Left lobe of liver (tissue), 2 donors: ENCODE data around the gene UHRF2. TPM values are rescaled to one million over a fixed set of nuclear protein-coding genes. Genes with fewer than 3 reads are reported as not detected.
"Not testable (repeated sequence)": the region's sequence is repeated elsewhere in the genome, so short reads cannot be mapped to it uniquely, and the experiment has no call there.

Experiments
- ATAC-seq: fragments of 200-7000 bp; cut with Tn5 transposase; one replicate; pipeline ENCODE4 v1.9.1; 2020; ENCODE audit warnings: mild to moderate bottlenecking, moderate library complexity
- DNase-seq: peaks from one replicate; pipeline ENCODE4 v3.0.0-alpha.2; 2020; ENCODE audit warnings: low spot score
- total RNA-seq: library from RNA; stranded (reverse); gene quantifications from one replicate; pipeline ENCODE4 v1.2.1, GENCODE V29; 2021
- donor health status: DM: no; HTN: no; CAD: no; lungs with moderate emphysema.
- donor health status: DM: no; HTN: yes; CAD: no.

Gene UHRF2
- total RNA-seq, 1 donor from 2014 or later: 12.6 TPM

DNA sequence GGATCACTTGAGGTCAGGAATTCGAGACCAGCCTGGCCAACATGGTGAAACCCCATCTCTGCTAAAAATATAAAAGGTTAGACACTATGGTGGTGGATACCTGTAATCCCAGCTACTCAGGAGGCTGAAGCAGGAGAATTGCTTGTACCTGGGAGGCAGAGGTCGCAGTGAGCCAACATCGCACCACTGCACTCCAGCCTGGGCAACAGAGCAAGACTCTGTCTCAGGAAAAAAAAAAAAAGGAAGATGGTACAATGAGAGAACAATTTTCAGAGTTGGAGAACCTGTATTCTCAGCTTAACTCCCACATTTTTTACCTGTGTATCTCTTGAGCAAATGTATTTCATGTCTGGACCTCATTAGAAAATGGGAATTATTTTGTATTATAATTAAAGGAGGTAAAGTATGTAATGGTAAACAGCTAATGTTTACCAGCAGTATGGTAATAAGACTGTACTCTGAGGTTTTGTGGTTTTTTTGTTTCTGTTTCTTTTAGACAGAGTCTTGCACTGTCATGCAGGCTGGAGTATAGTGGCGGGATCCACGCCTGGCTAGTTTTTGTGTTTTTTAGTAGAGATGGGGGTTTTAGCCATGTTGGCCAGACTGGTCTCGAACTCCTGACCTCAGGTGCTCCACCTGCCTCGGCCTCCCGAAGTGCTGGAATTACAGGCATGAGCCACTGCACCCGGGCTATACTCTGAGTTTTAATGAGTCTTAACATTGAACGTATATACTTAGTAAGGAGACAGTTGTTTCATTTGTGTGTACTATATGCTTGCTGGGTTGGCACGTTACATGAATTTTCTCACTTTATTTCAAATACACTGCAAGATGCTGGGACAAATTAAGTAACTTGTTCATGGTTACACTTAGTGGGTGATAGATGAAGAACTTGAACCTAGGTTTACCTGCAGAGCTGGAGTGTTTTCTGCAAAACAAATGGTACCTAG lies 16.2 kb downstream of the UHRF2 start:
- ATAC-seq (no peak), DNase-seq (no peak)

DNA sequence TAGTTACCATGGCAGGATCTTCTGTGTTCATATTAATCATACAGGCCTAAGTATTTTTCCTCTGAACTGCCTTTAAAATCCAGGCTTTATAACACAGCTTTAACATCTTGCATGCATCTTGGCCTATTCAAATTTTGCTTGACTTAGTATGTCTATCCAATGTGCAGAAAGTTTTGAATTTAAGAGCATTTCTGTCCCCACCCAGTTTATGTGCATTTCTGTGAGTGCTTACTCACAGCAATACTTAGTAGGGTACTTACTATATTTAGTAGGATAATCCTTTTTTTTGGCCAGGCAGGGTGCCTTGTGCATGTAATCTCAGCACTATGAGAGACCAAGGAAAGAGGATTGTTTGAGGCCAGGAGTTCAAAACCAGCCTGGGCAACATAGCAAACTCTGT lies 18.0 kb downstream of the UHRF2 start:
- ATAC-seq: no peak
- DNase-seq: no peak

DNA sequence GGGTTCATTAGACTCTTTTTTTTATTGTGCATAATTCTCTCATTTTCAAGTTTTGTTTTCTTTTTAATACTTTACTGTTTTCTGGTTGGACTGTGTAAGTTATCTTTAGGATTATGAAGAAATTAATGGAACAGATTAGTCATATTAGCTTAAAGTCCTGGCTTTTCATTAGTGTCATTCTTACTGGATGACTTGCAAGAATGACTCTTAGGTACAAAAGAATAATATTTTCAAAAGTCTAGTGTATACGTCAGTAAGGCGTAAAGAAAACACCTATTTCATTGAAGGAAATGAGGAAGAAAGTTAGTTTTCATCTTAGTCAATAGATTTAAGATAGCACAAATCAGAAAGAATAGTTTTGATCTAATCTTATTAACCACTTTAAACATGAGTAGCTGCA lies 20.4 kb downstream of the UHRF2 start:
- ATAC-seq (no peak), DNase-seq (no peak)

DNA sequence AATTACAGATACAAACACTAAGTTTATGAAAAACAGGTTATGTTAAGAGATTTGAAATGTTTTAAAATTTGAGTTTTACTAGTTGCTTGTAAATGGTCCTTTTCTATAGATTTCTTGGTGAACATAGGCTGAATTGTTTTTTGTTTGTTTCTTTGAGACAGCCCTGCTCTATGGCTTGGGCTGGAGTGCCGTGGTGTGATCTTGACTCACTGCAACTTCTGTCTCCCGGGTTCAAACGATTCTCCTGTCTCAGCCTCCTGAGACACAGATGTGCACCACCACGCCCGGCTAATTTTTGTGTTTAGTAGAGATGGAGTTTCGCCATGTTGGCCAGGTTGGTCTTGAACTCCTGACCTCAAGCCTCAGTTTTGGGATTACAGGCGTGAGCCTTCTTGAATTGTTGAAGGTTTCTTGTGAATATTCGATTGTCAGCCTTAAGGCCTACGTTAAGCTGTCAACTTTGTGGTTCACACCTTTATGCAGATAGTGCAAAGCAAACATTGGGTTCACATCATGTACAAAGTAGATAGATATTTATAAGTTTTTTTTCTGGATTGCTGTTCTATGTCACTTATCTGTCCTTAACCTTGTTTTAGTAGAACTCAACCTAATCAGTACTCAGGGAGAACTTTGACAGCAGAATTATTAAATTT lies 26.2 kb downstream of the UHRF2 start:
- ATAC-seq (no peak), DNase-seq (no peak)

DNA sequence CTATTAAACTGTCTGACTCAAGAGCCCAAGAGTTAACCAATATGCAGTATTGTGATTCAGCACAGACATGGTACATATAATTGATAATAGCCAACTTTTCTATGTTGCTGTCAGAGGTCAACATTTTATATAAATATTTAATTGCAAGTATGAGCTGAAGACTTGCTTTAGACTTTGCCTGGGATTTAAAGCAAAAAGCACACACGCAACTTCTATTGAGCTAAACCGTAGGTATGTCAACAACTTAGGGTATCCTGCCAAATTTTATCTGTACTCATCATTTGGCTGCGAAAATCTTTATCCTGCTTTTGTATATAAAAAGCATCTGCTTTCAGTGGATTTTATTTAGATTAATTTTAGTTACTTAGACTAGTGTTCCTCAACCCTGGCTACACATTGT lies 27.4 kb downstream of the UHRF2 start:
- ATAC-seq (no peak), DNase-seq (no peak)

DNA sequence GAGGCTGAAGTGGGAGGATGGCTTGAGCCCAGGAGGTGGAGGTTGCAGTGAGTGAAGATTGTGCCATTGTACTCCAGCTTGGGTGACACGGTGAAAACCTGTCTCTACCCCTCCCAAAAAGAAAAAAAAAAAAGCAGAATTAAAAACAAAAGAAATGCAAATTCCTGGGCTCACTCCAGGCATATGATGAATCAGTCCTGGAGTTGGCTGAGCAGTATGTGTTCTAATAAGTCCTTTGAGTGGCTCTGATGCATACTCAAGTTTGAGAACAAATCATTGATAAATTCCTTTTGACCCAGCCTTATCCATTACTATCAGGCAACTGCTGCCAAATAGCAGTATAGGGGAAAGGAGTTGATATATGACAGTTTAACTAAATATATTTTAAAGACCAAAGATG lies 28.3 kb downstream of the UHRF2 start:
- ATAC-seq (no peak), DNase-seq (no peak)

DNA sequence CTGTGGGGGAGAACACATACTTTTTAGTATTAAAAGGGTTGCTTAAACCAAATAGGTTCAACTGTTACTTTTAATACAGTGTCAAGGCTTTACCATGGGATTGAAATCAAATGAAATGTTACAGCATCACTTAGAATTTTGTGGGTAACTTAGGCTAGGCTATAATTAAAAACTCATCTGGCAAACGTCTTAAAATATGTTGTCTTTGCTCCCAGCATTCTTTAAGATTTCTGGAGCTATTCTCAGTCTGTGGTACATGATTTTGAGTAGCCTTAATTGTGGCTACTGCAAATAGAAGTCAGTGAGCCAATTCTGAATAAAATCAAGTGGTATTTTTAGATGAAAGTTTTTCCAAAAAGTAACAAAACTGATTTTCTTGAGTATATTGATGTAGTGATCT lies 30.7 kb downstream of the UHRF2 start:
- ATAC-seq (no peak), DNase-seq (no peak)

DNA sequence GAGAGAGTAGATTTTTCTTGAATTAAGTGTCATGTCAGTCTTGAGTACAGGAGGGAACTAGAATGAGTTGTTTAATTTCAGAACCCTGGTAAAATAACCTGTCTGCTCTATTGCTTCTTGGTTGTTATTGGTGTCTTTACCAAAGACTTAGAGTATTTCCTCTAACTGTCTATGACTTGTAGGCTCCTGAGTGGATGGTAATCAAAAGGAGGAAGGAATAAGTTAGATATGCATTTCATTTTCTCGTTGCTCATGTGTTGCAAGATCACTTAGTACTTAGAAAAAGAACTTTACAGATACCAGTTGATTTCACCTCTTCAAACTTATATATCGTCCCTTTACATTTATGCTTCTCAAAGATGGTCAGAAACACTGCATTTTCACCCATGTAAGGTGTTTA lies 31.1 kb downstream of the UHRF2 start:
- DNase-seq (no peak), ATAC-seq (no peak)

DNA sequence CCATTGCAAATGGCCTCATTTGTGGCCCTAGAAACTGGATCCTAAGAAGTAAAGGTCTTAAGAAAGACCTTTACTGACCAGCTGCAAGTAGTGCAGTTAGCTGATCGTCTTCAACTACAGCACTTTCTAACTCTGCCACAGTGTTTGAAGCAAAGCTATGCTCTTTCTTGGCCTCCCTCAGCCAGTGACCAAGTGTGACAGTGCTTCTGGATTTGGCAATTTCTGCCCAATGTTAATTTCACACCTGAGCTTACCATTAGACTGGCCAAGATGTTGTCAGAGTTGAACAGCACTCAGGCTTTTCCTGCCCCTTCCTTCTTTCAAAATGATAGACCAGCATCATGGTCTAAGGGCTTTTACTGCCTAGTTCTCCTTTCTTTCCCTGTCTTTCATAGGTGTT lies 36.1 kb downstream of the UHRF2 start:
- ATAC-seq (peak; percentile 19), DNase-seq (no peak)

DNA sequence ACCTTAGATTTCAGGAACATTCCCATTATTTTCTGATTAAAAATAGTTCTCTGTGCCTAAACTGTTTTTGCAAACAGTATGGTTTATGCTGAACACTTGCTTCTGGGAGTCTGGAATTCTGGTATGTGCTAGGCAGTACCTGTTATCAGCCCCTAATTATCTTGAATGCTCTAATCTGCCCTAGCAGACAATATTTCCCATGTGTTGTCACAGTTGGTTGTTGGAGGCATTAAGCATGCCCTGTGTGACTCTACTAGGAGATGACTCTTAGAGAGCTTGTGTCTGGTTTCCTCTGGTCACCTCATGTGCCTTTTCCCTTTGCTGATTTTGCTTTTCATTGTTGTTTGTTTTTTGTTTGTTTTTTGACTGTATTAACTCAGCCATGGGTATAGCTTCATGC lies 36.6 kb downstream of the UHRF2 start:
- peak; percentile 27 for ATAC-seq
- no peak for DNase-seq

DNA sequence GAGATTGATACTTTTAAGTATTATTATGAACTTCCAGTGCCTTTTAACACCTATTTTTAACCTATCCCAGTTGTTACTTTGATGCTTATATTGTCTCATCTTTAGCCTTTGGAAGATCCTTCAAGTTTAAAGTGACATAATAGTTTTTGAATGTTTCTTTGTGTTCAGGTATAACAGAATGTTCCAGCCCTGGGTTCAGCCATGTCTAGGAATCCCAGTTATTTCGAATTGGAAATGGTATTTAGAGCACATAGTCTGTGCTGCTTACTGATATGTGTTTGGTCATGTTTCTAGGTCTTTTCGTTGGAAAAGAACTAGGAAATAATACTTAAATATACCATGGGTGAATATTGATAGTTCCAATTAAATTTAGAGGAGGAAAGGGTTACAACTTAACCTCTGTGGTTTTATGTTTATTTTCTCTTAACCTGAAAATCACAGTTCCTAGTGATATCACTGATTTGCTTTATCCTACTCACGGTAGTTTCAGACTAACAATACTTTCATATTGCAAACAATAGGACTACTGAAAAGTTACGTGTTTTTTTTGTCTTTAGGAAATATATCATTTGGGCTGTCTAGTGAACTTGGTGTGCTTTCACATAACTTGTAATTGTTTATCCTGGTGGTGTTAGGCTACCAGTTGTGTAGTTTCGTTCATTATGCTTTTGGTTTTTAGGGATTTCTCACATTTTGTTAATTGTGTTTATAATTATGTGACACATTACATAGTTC lies 37.8 kb downstream of the UHRF2 start:
- DNase-seq (no peak), ATAC-seq (no peak)

DNA sequence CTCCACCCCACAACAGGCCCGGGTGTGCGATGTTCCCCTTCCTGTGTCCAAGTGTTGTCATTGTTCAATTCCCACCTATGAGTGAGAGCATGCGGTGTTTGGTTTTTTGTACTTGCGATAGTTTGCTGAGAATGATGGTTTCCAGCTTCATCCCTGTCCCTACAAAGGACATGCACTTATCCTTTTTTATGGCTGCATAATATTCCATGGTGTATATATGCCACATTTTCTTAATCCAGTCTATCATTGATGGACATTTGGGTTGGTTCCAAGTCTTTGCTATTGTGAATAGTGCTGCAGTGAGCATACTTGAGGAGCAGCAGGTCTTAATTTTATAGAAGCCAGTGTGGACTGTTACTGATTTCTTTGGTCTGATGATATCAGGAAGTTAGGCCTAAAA lies 42.3 kb downstream of the UHRF2 start:
- not testable (repeated sequence) for DNase-seq, ATAC-seq

DNA sequence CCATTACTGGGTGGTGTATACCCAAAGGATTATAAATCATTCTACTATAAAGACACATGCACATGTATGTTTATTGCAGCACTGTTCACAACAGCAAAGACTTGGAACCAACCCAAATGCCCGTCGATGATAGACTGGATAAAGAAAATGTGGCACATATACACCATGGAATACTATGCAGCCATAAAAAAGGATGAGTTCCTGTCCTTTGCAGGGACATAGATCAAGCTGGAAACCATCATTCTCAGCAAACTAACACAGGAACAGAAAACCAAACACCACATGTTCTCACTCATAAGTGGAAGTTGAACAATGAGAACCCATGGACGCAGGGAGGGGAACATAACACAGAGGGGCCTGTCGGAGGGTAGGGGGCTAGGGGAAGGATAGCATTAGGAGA lies 45.7 kb downstream of the UHRF2 start:
- DNase-seq, ATAC-seq: not testable (repeated sequence)

DNA sequence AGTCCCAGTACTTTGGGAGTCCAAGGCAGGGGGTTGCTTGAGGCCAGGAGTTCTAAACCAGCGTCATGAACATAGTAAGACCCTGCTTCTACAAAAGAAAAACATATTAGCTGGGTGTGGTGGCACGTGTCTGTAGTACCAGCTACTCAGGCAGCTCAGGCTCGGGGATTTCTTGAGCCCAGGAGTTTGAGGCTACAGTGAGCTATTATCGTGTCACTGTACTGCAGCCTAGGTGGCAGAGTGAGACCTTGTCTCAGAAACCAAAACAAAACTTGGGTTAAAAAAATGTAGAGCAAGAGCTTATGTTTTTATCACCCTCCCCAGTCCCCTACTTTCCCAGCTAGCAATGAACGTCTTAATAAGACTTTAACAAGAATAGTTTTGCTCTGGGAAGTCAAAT lies 46.7 kb downstream of the UHRF2 start:
- no peak for ATAC-seq
- DNase-seq: no peak

DNA sequence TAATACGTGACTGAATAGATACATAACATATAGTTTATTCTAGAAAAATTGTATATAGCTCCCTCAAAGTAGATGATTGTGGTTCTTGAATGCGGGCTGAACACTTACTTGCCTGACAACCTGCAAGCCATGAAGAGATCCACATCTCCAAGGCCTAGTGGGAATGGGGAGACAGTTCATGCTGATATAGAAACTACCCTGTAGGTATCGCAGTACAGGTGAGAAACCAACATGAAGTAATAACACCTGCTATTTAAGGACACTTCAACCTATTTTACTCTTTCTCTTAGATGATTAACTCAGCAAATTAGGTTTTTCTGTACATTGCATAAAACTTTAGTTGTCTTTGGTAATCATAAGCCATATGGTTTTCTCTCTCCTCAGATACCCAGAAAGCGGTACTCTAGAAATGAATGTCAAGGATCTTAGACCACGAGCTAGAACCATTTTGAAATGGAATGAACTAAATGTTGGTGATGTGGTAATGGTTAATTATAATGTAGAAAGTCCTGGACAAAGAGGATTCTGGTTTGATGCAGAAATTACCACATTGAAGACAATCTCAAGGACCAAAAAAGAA lies 47.3 kb downstream of the UHRF2 start:
- DNase-seq: no peak
- no peak for ATAC-seq

DNA sequence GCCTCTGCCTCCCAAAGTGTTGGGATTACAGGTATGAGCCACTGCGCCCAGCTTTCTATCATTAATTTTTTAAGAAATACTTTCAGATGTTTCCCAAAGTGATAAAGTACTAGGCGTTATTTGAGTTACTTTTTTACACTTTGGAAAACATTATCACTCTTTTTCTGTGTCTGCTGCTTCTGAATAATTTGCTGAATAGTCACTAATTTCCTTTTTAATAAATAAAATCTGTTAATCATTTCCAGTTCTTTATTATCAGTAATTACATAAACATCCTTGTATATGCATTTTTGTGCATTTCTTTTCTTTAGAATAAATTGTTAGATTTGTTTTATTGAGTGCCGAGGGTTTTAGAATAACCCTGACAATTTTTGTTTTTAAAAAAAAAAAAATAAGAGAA lies 48.6 kb downstream of the UHRF2 start:
- no peak for DNase-seq
- no peak for ATAC-seq

DNA sequence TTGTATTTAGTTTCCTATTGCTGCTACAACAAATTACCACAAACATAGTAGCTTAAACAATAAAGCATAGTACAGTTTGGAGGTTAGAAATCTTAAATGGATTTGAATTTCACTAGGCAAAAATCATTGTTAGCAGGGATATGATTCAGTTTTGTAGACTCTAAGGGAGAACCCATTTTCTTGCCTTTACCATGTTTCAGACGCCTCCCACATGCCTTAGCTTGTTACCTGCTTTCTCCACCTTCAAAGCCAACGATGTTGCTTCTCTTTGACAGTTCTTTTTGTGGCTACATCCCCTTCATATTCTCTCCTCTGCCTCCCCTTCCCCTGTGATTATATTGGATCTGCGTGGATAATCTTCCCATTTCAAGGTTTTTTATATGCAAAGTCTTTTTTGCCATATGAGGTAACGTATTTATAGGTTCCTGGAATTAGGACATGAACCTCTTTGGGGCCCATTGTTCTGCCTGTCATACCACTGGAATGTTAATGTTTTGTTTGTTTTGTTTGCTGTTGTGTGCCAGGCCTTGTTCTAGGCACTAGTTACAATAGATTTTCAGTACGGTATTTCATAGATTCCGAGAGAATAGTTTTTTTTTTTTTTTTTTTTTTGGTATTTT lies 54.1 kb downstream of the UHRF2 start:
- DNase-seq (no peak), ATAC-seq (no peak)

DNA sequence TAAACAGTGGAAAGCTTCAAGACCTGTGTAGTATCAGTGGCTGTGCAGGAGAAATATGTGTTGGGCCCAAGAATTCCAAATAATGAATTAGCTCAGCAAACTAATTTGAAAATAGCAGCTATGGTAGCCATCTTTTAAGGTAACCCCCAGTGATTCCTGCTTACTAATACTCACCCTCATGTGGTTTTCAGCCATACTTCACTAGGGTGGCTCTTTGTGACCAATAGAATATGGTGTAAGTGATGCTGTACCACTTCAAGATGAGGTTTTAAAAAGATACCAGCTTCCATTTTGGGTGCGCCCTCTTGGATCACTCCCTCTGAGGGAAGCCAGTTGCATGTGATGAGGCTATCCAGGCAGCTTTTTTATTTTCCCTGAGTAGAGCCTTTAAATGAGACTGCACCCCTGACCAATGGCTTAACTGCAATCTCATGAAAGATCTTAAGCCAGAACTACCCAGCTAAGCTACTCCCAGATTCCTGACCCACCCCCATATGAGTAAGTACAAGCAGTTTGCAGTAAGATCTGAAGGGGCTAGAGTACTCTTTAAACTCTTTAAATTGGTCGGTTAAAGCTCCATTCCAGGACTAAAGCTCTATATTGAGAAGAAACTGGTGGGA lies 58.3 kb downstream of the UHRF2 start:
- DNase-seq: no peak
- no peak for ATAC-seq

DNA sequence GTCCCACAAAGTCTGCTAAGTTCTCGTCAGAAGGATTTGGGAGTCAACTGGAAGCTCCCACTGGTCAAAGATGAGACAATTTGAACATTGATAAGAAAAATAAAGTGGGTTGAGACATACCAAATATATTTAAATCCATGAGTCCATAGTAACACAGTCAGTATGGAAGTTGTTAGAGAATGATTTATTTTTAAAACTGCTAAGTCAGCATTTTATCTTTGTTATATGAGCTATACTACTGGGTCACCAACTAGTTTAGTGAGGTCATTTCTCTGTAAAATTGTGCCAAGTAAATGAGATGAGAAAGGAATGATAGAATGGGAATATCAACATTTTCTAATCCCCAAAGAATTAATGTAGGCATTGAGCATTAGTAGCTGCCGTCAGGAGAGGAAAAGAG lies 60.2 kb downstream of the UHRF2 start:
- ATAC-seq (no peak), DNase-seq (no peak)

DNA sequence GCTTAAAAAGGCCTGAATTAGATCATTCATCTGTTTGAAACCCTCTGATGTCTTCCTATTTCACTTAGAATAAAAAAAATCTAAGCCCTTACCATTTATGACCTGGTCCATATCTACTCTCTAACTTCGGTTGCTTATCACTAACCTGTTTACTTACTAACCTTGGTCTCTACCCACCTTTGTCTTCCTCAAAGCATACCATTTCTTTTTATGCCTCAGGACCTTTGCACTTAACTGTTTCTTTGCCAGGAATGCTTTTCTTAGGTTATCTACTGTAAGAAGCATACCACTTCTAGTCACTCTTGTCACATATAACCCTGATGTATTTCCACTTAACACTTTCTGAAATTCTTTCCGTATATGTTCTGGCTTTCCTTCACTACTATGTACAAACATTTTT lies 67.0 kb downstream of the UHRF2 start:
- no peak for DNase-seq

More for the DNA sequence above, 67.0 kb downstream of the UHRF2 start:
- ATAC-seq: no peak
